Osteoblast (primary cell): ENCODE data around the gene TDRKH. TPM values are rescaled to one million over a fixed set of nuclear protein-coding genes. Genes with fewer than 3 reads are reported as not detected.
"Not testable (repeated sequence)": the region's sequence is repeated elsewhere in the genome, so short reads cannot be mapped to it uniquely, and the experiment has no call there.

ENCODE experiments used
- DNase-seq: peaks from one replicate; pipeline ENCODE4 v3.0.0; 2011; ENCODE audit warnings: low spot score, mixed read lengths; ENCODE audit not compliant: insufficient read length; ENCODE audit errors: missing footprints
- H2AFZ ChIP-seq: 2 replicates; pipeline ENCODE4 v1.6.0; 2011; ENCODE audit warnings: mild to moderate bottlenecking, low read length
- H3K27ac ChIP-seq: 2 replicates; pipeline ENCODE4 v1.5.1; 2011; ENCODE audit warnings: mild to moderate bottlenecking, low read depth, low read length, moderate library complexity
- H3K27me3 ChIP-seq: 2 replicates; pipeline ENCODE4 v1.6.0; 2012; ENCODE audit warnings: mild to moderate bottlenecking, control low read depth, inconsistent platforms, low read length, moderate library complexity; ENCODE audit not compliant: insufficient read depth
- H3K36me3 ChIP-seq: 2 replicates; pipeline ENCODE4 v1.5.1; 2011; ENCODE audit warnings: mild to moderate bottlenecking, low read length, control low read depth, moderate library complexity; ENCODE audit not compliant: insufficient read depth
- H3K4me1 ChIP-seq: 2 replicates; pipeline ENCODE4 v1.5.1; 2011; ENCODE audit warnings: mild to moderate bottlenecking, low read length, control low read depth, moderate library complexity; ENCODE audit not compliant: insufficient read depth
- H3K4me2 ChIP-seq: 2 replicates; pipeline ENCODE4 v1.6.0; 2011; ENCODE audit warnings: mild to moderate bottlenecking, low read length; ENCODE audit not compliant: insufficient read depth
- H3K4me3 ChIP-seq: fragments of 200-600 bp; sonication (generic); 3 replicates; pipeline ENCODE4 v1.5.1; 2012; ENCODE audit warnings: mild to moderate bottlenecking, low read length, inconsistent platforms; ENCODE audit not compliant: insufficient read depth
- H3K79me2 ChIP-seq: 2 replicates; pipeline ENCODE4 v1.6.0; 2012; ENCODE audit warnings: mild to moderate bottlenecking, low read length, control low read depth, inconsistent platforms; ENCODE audit not compliant: insufficient read depth
- H3K9me3 ChIP-seq: 2 replicates; pipeline ENCODE4 v1.5.1; 2011; ENCODE audit warnings: low read depth, low read length, control low read depth
- H4K20me1 ChIP-seq: 2 replicates; pipeline ENCODE4 v1.6.0; 2012; ENCODE audit warnings: mild to moderate bottlenecking, low read length, control low read depth; ENCODE audit not compliant: insufficient read depth
- CTCF ChIP-seq: IDR thresholded peaks from 2 replicates; pipeline ENCODE4 v1.5.1; 2011; ENCODE audit warnings: mild to moderate bottlenecking, low read depth, low read length, moderate library complexity; ENCODE audit errors: extremely low read depth
- total RNA-seq: library from RNA; depleted of rRNA; stranded (reverse); fragments of >200 nt; gene quantifications from 2 replicates; pipeline ENCODE4 v1.2.3, GENCODE V29; 2012

TDRKH gene
- total RNA-seq, 1 donor, result 1.1 TPM

- no peak overlapping the region for H2AFZ ChIP-seq
- no peak for DNase-seq
- no peaks in the 10 kb centered on the region for H4K20me1 ChIP-seq
- H3K4me2 ChIP-seq, result no peak overlapping the region
- no peak overlapping the region for H3K27ac ChIP-seq
- H3K36me3 ChIP-seq, result no peaks in the 10 kb centered on the region
- no peaks in the 10 kb centered on the region for H3K9me3 ChIP-seq
- no peaks in the 10 kb centered on the region for H3K4me1 ChIP-seq
- peaks cover 11% of the 10 kb centered on the region for H3K27me3 ChIP-seq
- H3K4me3 ChIP-seq, result no peak overlapping the region
- no peak for TF ChIP-seq CTCF
- no peaks in the 10 kb centered on the region for H3K79me2 ChIP-seq
Measured at GRCh38 chr1:151782741-151783140, 7.6 kb downstream of the TDRKH start.

GRCh38 chr1:151782026-151782425 is 8.3 kb downstream of the TDRKH start:
- not testable (repeated sequence) for H3K4me3 ChIP-seq, H3K9me3 ChIP-seq, H3K4me2 ChIP-seq, H3K36me3 ChIP-seq, H3K4me1 ChIP-seq, H3K27ac ChIP-seq, DNase-seq, H4K20me1 ChIP-seq, H2AFZ ChIP-seq, H3K79me2 ChIP-seq
- peaks cover 11% of the 10 kb centered on the region for H3K27me3 ChIP-seq

GRCh38 chr1:151780736-151781135 is 9.6 kb downstream of the TDRKH start:
- H3K4me2 ChIP-seq, H3K27me3 ChIP-seq, DNase-seq, H3K27ac ChIP-seq, H3K4me3 ChIP-seq, H4K20me1 ChIP-seq, H3K36me3 ChIP-seq, H3K9me3 ChIP-seq, H2AFZ ChIP-seq, H3K4me1 ChIP-seq, H3K79me2 ChIP-seq: not testable (repeated sequence)

- H3K36me3 ChIP-seq, result no peaks in the 10 kb centered on the region
- H3K4me3 ChIP-seq, result no peak overlapping the region
- no peaks in the 10 kb centered on the region for H4K20me1 ChIP-seq
- no peak overlapping the region for H3K4me2 ChIP-seq
- no peak overlapping the region for H2AFZ ChIP-seq
- H3K4me1 ChIP-seq, result no peaks in the 10 kb centered on the region
- no peaks in the 10 kb centered on the region for H3K79me2 ChIP-seq
- no peak for TF ChIP-seq CTCF
- H3K27ac ChIP-seq, result no peak overlapping the region
- H3K27me3 ChIP-seq, result peaks cover 6% of the 10 kb centered on the region
- no peak for DNase-seq
- no peaks in the 10 kb centered on the region for H3K9me3 ChIP-seq
Measured at GRCh38 chr1:151779852-151780251, 10.4 kb downstream of the TDRKH start.

- H3K9me3 ChIP-seq, result no peaks in the 10 kb centered on the region
- no peak overlapping the region for H2AFZ ChIP-seq
- no peak overlapping the region for H3K4me3 ChIP-seq
- TF ChIP-seq CTCF, result no peak
- H3K79me2 ChIP-seq, result no peaks in the 10 kb centered on the region
- no peaks in the 10 kb centered on the region for H3K36me3 ChIP-seq
- no peaks in the 10 kb centered on the region for H4K20me1 ChIP-seq
- DNase-seq, result no peak
- no peaks in the 10 kb centered on the region for H3K27me3 ChIP-seq
- H3K4me1 ChIP-seq, result peaks cover 5% of the 10 kb centered on the region
- no peak overlapping the region for H3K27ac ChIP-seq
- no peak overlapping the region for H3K4me2 ChIP-seq
Measured at GRCh38 chr1:151777317-151777716, 13.0 kb downstream of the TDRKH start.
